Measurements from ENCODE around the gene KLHL3. TPM values are rescaled to one million over a fixed set of nuclear protein-coding genes. Genes with fewer than 3 reads are reported as not detected.

The KLHL3 gene
- total RNA-seq, 6 experiments from 2014 or later: 1.9 to 8.5 (median 3.3) TPM

DNA sequence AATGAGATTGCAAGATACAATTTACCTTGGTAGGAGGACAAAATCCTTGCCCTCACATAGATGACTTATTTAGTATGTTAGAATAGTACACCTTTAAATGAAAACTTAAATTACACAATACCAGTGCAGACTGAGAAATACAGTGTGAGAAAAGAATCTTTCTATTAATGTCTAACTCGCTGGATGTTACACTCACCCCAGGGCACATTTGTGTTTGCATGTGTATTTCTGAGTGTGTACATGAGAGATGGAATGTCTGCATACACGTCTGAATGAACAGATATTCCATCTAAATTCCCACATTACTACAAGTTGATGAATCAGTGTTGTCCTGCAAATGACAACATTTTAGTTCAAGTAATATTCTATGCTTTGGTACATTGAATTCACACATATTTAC, 99.8 kb downstream of the KLHL3 start:
- intact Hi-C loops (cut with DNase I): no loop called here
- ATAC-seq: no peak
- H3K9me3 ChIP-seq: no peaks in the 10 kb centered on the region
- H3K36me3 ChIP-seq: peaks cover 0 to 3% (median 0%) of the 10 kb centered on the region in 4 donors
- no peak for DNase-seq
- 21% methylated on average over 2 of the region's 2 CpGs for WGBS (ENCODE audit: insufficient coverage, low coverage, low lambda C conversion rate, missing lambda C conversion rate)
- no peaks in the 10 kb centered on the region for H3K27me3 ChIP-seq
- H3K4me3 ChIP-seq: no peak overlapping the region
- H3K4me1 ChIP-seq: no peaks in the 10 kb centered on the region
- H3K27ac ChIP-seq: no peak overlapping the region
- no peak for TF ChIP-seq CTCF (IDR thresholded peaks at IDR 0.05)
- TF ChIP-seq POLR2A (IDR thresholded peaks at IDR 0.05): no peak

DNA sequence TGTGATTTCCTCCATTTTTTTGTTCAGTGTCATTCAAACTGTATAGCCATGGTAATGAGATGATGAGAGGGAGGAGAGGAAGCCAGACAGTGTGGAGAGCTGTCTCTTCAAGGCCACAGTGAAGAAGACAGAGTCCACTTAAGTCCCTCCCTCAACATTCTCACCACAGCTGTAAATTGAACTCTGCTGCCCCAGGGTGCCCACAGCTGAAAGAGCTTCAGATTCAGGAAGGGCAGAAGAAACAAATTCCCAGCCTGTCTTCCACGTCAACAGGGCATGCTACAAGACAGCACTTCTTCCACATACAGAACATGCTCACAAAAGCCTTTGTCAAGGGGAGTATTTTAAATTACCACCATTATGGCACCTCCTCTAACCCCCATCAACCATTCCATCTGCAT, 100.4 kb downstream of the KLHL3 start:
- WGBS (ENCODE audit: insufficient coverage, low coverage, low lambda C conversion rate, missing lambda C conversion rate): 83% methylated on average over 1 of the region's 1 CpG
- no peak for ATAC-seq

GRCh38 chr5:137633896-137634295, 102.0 kb downstream of the KLHL3 start:
- TF ChIP-seq CTCF (IDR thresholded peaks at IDR 0.05) (no peak), POLR2A (IDR thresholded peaks at IDR 0.05) (no peak)
- Histone ChIP-seq H3K4me3 (no peak overlapping the region), H3K9me3 (no peaks in the 10 kb centered on the region), H3K27ac (no peak overlapping the region), H3K4me1 (peaks cover 0 to 4% (median 0%) of the 10 kb centered on the region in 4 donors), H3K27me3 (no peaks in the 10 kb centered on the region), H3K36me3 (peaks cover 0 to 3% (median 0%) of the 10 kb centered on the region in 4 donors)
- DNase-seq: no peak
- WGBS (ENCODE audit: insufficient coverage, low coverage, low lambda C conversion rate, missing lambda C conversion rate): 100% methylated on average over 1 of the region's 9 CpGs
- no peak for ATAC-seq
- intact Hi-C loops (cut with DNase I): no loop called here

More for the DNA sequence above, 100.4 kb downstream of the KLHL3 start:
- no peak for DNase-seq
- Histone ChIP-seq H3K27me3 (no peaks in the 10 kb centered on the region), H3K9me3 (no peaks in the 10 kb centered on the region), H3K36me3 (peaks cover 0 to 3% (median 0%) of the 10 kb centered on the region in 4 donors), H3K4me3 (no peak overlapping the region), H3K27ac (no peak overlapping the region), H3K4me1 (no peaks in the 10 kb centered on the region)
- TF ChIP-seq CTCF (IDR thresholded peaks at IDR 0.05) (no peak), POLR2A (IDR thresholded peaks at IDR 0.05) (no peak)
- intact Hi-C loops (cut with DNase I): no loop called here

GRCh38 chr5:137632716-137633115, 103.2 kb downstream of the KLHL3 start:
- no peaks in the 10 kb centered on the region for H3K9me3 ChIP-seq
- no peak overlapping the region for H3K27ac ChIP-seq
- H3K36me3 ChIP-seq: peaks cover 0 to under 1% (median 0%) of the 10 kb centered on the region in 4 donors
- TF ChIP-seq CTCF (IDR thresholded peaks at IDR 0.05): no peak
- TF ChIP-seq POLR2A (IDR thresholded peaks at IDR 0.05): no peak
- H3K4me3 ChIP-seq: no peak overlapping the region
- ATAC-seq: no peak
- peaks cover 0 to 4% (median 0%) of the 10 kb centered on the region in 4 donors for H3K4me1 ChIP-seq
- WGBS (ENCODE audit: insufficient coverage, low coverage, low lambda C conversion rate, missing lambda C conversion rate): 100% methylated on average over 2 of the region's 3 CpGs
- H3K27me3 ChIP-seq: no peaks in the 10 kb centered on the region
- intact Hi-C loops (cut with DNase I): no loop called here
- no peak for DNase-seq

GRCh38 chr5:137631453-137631852, 104.4 kb downstream of the KLHL3 start:
- no peak overlapping the region for H3K27ac ChIP-seq
- DNase-seq (no peak), ATAC-seq (no peak)
- H3K4me1 ChIP-seq: peaks cover 0 to 4% (median 0%) of the 10 kb centered on the region in 4 donors
- intact Hi-C loops (cut with DNase I): no loop called here
- H3K4me3 ChIP-seq: no peak overlapping the region
- TF ChIP-seq POLR2A (IDR thresholded peaks at IDR 0.05): no peak
- TF ChIP-seq CTCF (IDR thresholded peaks at IDR 0.05): no peak
- H3K36me3 ChIP-seq: no peaks in the 10 kb centered on the region
- WGBS (ENCODE audit: insufficient coverage, low coverage, low lambda C conversion rate, missing lambda C conversion rate): 61% methylated on average over 2 of the region's 2 CpGs
- H3K9me3 ChIP-seq: no peaks in the 10 kb centered on the region
- H3K27me3 ChIP-seq: no peaks in the 10 kb centered on the region

Data from right lobe of liver (tissue), 6 donors.